Measurements from ENCODE around the gene AIFM3.

DNA sequence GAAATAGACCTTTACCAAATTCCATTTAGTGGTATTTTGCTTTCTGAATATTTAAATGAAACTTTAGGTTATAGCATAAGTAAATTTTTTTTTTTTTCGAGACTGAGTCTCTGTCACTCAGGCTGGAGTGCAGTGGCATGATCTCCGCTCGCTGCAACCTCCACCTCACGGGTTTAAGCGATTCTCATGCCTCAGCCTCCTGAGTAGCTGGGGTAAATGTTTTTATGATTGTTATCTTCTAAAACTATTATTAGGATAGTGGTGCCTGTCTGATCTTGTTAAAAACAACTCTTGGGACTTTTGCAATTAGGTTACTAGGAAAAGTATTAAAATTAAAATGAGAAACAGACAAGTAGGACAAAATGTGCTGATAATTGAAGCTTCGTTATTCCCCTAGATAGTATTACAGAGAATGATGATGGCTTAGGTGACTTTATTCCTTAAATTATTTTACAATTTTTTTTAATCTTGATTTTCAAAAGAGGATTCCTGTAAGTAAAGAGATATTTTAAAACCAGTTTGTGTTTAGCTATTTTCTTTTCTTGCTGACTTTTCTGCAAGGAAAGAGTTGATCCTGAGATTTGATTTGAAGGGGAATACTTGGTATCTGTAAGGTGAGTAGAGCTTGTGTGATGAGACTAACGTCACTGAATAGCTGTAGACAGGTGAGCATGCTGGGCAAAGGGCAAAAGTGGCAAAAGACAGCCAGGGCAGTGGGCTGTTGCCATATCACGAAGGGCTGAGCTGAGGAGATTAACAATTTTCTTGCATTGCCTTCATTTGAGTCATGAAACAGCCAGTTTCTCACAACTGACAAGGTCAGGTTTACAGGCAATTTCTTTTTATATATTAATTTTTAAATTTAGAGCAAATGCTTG, 29.0 kb upstream of the AIFM3 start:
- TF ChIP-seq POLR2A (IDR thresholded peaks at IDR 0.05; ENCODE audit: low read depth, low read length), result no peak
- TF ChIP-seq, protein P1, sequence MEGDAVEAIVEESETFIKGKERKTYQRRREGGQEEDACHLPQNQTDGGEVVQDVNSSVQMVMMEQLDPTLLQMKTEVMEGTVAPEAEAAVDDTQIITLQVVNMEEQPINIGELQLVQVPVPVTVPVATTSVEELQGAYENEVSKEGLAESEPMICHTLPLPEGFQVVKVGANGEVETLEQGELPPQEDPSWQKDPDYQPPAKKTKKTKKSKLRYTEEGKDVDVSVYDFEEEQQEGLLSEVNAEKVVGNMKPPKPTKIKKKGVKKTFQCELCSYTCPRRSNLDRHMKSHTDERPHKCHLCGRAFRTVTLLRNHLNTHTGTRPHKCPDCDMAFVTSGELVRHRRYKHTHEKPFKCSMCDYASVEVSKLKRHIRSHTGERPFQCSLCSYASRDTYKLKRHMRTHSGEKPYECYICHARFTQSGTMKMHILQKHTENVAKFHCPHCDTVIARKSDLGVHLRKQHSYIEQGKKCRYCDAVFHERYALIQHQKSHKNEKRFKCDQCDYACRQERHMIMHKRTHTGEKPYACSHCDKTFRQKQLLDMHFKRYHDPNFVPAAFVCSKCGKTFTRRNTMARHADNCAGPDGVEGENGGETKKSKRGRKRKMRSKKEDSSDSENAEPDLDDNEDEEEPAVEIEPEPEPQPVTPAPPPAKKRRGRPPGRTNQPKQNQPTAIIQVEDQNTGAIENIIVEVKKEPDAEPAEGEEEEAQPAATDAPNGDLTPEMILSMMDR (conservative IDR thresholded peaks at IDR 0.05; ENCODE audit: low read depth, low read length), result no peak
- TF ChIP-seq SMC3 (IDR thresholded peaks at IDR 0.05; ENCODE audit: low read depth, low read length), result no peak
- TF ChIP-seq, protein P2, sequence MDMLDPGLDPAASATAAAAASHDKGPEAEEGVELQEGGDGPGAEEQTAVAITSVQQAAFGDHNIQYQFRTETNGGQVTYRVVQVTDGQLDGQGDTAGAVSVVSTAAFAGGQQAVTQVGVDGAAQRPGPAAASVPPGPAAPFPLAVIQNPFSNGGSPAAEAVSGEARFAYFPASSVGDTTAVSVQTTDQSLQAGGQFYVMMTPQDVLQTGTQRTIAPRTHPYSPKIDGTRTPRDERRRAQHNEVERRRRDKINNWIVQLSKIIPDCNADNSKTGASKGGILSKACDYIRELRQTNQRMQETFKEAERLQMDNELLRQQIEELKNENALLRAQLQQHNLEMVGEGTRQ (IDR thresholded peaks at IDR 0.05; ENCODE audit: low read depth, low read length), result no peak
- no peak for TF ChIP-seq MAFK (IDR thresholded peaks at IDR 0.05; ENCODE audit: low read depth, low read length)
- TF ChIP-seq RCOR1 (IDR thresholded peaks at IDR 0.05; ENCODE audit: insufficient replicate concordance, low read length), result no peak
- no peak for TF ChIP-seq RAD21 (IDR thresholded peaks at IDR 0.05; ENCODE audit: low read length)
- no peak for TF ChIP-seq MAZ (IDR thresholded peaks at IDR 0.05; ENCODE audit: borderline replicate concordance, low read depth, low read length)

Data from IMR-90 (cell line).